WTC11 (cell line): Measurements from ENCODE around the gene HVCN1. TPM values are rescaled to one million over a fixed set of nuclear protein-coding genes. Genes with fewer than 3 reads are reported as not detected.

Source experiments
- ATAC-seq: fragments of 200-7000 bp; cut with Tn5 transposase; 2 replicates; pipeline ENCODE4 v1.10.0; 2021; ENCODE audit warnings: mild to moderate bottlenecking, moderate library complexity
- CTCF ChIA-PET: fragments of 300-600 bp; sonication (Branson Sonifier 250); formaldehyde crosslinking; loops from one replicate; lab custom pipeline; 2021; ENCODE audit warnings: antibody characterized with exemption; lab: Charles Lee
- POLR2A ChIA-PET: fragments of 350-600 bp; sonication (Branson Sonifier 250); formaldehyde crosslinking; loops from one replicate; lab custom pipeline; 2021; ENCODE audit warnings: antibody characterized with exemption; lab: Charles Lee
- DNase-seq: peaks from one replicate; pipeline ENCODE4 v3.0.0; 2021; ENCODE audit warnings: low spot score
- H3K27ac Mint-ChIP-seq: 2 replicates; pipeline ENCODE4 v1.8.0; 2021; ENCODE audit warnings: mixed read lengths
- H3K27me3 Mint-ChIP-seq: 2 replicates; pipeline ENCODE4 v1.8.0; 2021; ENCODE audit warnings: low read depth, mild to moderate bottlenecking, moderate library complexity, mixed read lengths
- H3K36me3 Mint-ChIP-seq: 2 replicates; pipeline ENCODE4 v1.8.0; 2021; ENCODE audit warnings: mixed read lengths
- H3K4me1 Mint-ChIP-seq: 2 replicates; pipeline ENCODE4 v1.8.0; 2022; ENCODE audit warnings: mixed read lengths
- H3K4me3 Mint-ChIP-seq: 2 replicates; pipeline ENCODE4 v1.8.0; 2021; ENCODE audit warnings: mild to moderate bottlenecking, moderate library complexity, mixed read lengths
- H3K9me3 Mint-ChIP-seq: 2 replicates; pipeline ENCODE4 v1.8.0; 2021; ENCODE audit warnings: mixed read lengths
- AFF4 ChIP-seq: sonication (generic); formaldehyde crosslinking; IDR thresholded peaks from 2 replicates; pipeline ENCODE4 v1.8.1; 2023; ENCODE audit warnings: mild to moderate bottlenecking, missing genetic modification reagents, borderline replicate concordance
- ATF1 ChIP-seq: sonication (generic); formaldehyde crosslinking; IDR thresholded peaks from 2 replicates; pipeline ENCODE4 v1.8.1; 2023; ENCODE audit warnings: mild to moderate bottlenecking, moderate library complexity, missing genetic modification reagents
- ETV6 ChIP-seq: sonication (generic); formaldehyde crosslinking; IDR thresholded peaks from 2 replicates; pipeline ENCODE4 v1.8.1; 2022; ENCODE audit warnings: mild to moderate bottlenecking, missing genetic modification reagents
- FOXK1 ChIP-seq: sonication (generic); formaldehyde crosslinking; IDR thresholded peaks from 2 replicates; pipeline ENCODE4 v1.8.0; 2022; ENCODE audit warnings: mild to moderate bottlenecking, moderate library complexity, missing genetic modification reagents
- FOXP4 ChIP-seq: sonication (generic); formaldehyde crosslinking; IDR thresholded peaks from 2 replicates; pipeline ENCODE4 v1.8.0; 2022; ENCODE audit warnings: mild to moderate bottlenecking, missing genetic modification reagents
- IRF2 ChIP-seq: sonication (generic); formaldehyde crosslinking; IDR thresholded peaks from 2 replicates; pipeline ENCODE4 v1.8.0; 2022; ENCODE audit warnings: low read depth, missing genetic modification reagents, borderline replicate concordance
- MYBL2 ChIP-seq: sonication (generic); formaldehyde crosslinking; IDR thresholded peaks from 2 replicates; pipeline ENCODE4 v1.8.1; 2023; ENCODE audit warnings: mild to moderate bottlenecking, moderate library complexity, missing genetic modification reagents
- NFE2L1 ChIP-seq: sonication (generic); formaldehyde crosslinking; IDR thresholded peaks from 2 replicates; pipeline ENCODE4 v1.8.1; 2023; ENCODE audit warnings: missing genetic modification reagents
- NR1H2 ChIP-seq: sonication (generic); formaldehyde crosslinking; IDR thresholded peaks from 2 replicates; pipeline ENCODE4 v1.9.0; 2021; ENCODE audit warnings: mild to moderate bottlenecking, moderate library complexity, missing genetic modification reagents
- ZNF121 ChIP-seq: sonication (generic); formaldehyde crosslinking; IDR thresholded peaks from 2 replicates; pipeline ENCODE4 v1.8.0; 2023; ENCODE audit warnings: missing genetic modification reagents
- ZNF138 ChIP-seq: sonication (generic); formaldehyde crosslinking; conservative IDR thresholded peaks from 2 replicates; pipeline ENCODE4 v1.8.1; 2022; ENCODE audit warnings: mild to moderate bottlenecking, moderate library complexity, missing genetic modification reagents
- ZNF281 ChIP-seq: sonication (generic); formaldehyde crosslinking; IDR thresholded peaks from 2 replicates; pipeline ENCODE4 v1.8.0; 2023; ENCODE audit warnings: mild to moderate bottlenecking, missing genetic modification reagents
- ZNF671 ChIP-seq: fragments of 250-450 bp; sonication (Bioruptor Pico); IDR thresholded peaks from 2 replicates; pipeline ENCODE4 v1.8.0; 2021; ENCODE audit warnings: mild to moderate bottlenecking
- total RNA-seq: library from RNA; stranded (reverse); gene quantifications from 3 replicates; pipeline ENCODE4 v1.2.3, GENCODE V29; 2021
- TF ChIP-seq, protein P1 (sequence below): sonication (generic); formaldehyde crosslinking; IDR thresholded peaks from 2 replicates; pipeline ENCODE4 v1.8.0; 2022; ENCODE audit warnings: missing genetic modification reagents
- TF ChIP-seq, protein P2 (sequence below): sonication (generic); formaldehyde crosslinking; IDR thresholded peaks from 2 replicates; pipeline ENCODE4 v1.8.0; 2023; ENCODE audit warnings: missing genetic modification reagents
- TF ChIP-seq, protein P3 (sequence below): fragments of 250-450 bp; sonication (Bioruptor Pico); IDR thresholded peaks from 2 replicates; pipeline ENCODE4 v1.9.0; 2021; ENCODE audit warnings: mild to moderate bottlenecking
- TF ChIP-seq, protein P4 (sequence below): sonication (generic); formaldehyde crosslinking; IDR thresholded peaks from 2 replicates; pipeline ENCODE4 v1.8.1; 2022; ENCODE audit warnings: mild to moderate bottlenecking, moderate library complexity, missing genetic modification reagents

HVCN1 gene
- total RNA-seq, 1 experiment from 2014 or later: 5.7 TPM

GRCh38 chr12:110702081-110702480 lies 13.2 kb upstream of the HVCN1 start:
- ATAC-seq: no peak
- POLR2A ChIA-PET: no interaction called here

More at GRCh38 chr12:110702081-110702480, 13.2 kb upstream of the HVCN1 start:
- Mint-ChIP-seq H3K36me3 (no peaks in the 10 kb centered on the region), H3K9me3 (no peaks in the 10 kb centered on the region), H3K4me1 (0 out of 2 replicates have a peak, but pooled peaks cover 8% of the 10 kb centered on the region), H3K27me3 (no peaks in the 10 kb centered on the region; the same call in 1 of the 2 replicates), H3K27ac (no peak overlapping the region), H3K4me3 (no peak overlapping the region)
- CTCF ChIA-PET: interaction anchor here (1.1 kb wide), 1 partner anchor 125 kb away, joined by 5 read pairs; no protein-coding TSS in a partner anchor
- no peak for TF ChIP-seq FOXP4 (CRISPR knock-in tag)
- TF ChIP-seq ATF1 (CRISPR knock-in tag): no peak
- TF ChIP-seq ZNF138: no peak
- no peak for TF ChIP-seq AFF4 (CRISPR knock-in tag)
- no peak for TF ChIP-seq IRF2 (CRISPR knock-in tag)
- TF ChIP-seq, protein P1, sequence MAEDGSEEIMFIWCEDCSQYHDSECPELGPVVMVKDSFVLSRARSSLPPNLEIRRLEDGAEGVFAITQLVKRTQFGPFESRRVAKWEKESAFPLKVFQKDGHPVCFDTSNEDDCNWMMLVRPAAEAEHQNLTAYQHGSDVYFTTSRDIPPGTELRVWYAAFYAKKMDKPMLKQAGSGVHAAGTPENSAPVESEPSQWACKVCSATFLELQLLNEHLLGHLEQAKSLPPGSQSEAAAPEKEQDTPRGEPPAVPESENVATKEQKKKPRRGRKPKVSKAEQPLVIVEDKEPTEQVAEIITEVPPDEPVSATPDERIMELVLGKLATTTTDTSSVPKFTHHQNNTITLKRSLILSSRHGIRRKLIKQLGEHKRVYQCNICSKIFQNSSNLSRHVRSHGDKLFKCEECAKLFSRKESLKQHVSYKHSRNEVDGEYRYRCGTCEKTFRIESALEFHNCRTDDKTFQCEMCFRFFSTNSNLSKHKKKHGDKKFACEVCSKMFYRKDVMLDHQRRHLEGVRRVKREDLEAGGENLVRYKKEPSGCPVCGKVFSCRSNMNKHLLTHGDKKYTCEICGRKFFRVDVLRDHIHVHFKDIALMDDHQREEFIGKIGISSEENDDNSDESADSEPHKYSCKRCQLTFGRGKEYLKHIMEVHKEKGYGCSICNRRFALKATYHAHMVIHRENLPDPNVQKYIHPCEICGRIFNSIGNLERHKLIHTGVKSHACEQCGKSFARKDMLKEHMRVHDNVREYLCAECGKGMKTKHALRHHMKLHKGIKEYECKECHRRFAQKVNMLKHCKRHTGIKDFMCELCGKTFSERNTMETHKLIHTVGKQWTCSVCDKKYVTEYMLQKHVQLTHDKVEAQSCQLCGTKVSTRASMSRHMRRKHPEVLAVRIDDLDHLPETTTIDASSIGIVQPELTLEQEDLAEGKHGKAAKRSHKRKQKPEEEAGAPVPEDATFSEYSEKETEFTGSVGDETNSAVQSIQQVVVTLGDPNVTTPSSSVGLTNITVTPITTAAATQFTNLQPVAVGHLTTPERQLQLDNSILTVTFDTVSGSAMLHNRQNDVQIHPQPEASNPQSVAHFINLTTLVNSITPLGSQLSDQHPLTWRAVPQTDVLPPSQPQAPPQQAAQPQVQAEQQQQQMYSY (CRISPR knock-in tag): no peak
- TF ChIP-seq ZNF281 (CRISPR knock-in tag): no peak
- TF ChIP-seq, protein P2, sequence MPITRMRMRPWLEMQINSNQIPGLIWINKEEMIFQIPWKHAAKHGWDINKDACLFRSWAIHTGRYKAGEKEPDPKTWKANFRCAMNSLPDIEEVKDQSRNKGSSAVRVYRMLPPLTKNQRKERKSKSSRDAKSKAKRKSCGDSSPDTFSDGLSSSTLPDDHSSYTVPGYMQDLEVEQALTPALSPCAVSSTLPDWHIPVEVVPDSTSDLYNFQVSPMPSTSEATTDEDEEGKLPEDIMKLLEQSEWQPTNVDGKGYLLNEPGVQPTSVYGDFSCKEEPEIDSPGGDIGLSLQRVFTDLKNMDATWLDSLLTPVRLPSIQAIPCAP (CRISPR knock-in tag): no peak
- TF ChIP-seq, protein P3, sequence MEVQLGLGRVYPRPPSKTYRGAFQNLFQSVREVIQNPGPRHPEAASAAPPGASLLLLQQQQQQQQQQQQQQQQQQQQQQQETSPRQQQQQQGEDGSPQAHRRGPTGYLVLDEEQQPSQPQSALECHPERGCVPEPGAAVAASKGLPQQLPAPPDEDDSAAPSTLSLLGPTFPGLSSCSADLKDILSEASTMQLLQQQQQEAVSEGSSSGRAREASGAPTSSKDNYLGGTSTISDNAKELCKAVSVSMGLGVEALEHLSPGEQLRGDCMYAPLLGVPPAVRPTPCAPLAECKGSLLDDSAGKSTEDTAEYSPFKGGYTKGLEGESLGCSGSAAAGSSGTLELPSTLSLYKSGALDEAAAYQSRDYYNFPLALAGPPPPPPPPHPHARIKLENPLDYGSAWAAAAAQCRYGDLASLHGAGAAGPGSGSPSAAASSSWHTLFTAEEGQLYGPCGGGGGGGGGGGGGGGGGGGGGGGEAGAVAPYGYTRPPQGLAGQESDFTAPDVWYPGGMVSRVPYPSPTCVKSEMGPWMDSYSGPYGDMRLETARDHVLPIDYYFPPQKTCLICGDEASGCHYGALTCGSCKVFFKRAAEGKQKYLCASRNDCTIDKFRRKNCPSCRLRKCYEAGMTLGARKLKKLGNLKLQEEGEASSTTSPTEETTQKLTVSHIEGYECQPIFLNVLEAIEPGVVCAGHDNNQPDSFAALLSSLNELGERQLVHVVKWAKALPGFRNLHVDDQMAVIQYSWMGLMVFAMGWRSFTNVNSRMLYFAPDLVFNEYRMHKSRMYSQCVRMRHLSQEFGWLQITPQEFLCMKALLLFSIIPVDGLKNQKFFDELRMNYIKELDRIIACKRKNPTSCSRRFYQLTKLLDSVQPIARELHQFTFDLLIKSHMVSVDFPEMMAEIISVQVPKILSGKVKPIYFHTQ (CRISPR knock-in tag): no peak
- no peak for TF ChIP-seq ZNF121 (CRISPR knock-in tag)
- no peak for TF ChIP-seq ZNF671 (CRISPR knock-in tag)
- TF ChIP-seq FOXK1 (CRISPR knock-in tag): no peak
- no peak for TF ChIP-seq ETV6 (CRISPR knock-in tag)
- TF ChIP-seq NFE2L1 (CRISPR knock-in tag): no peak
- TF ChIP-seq, protein P4, sequence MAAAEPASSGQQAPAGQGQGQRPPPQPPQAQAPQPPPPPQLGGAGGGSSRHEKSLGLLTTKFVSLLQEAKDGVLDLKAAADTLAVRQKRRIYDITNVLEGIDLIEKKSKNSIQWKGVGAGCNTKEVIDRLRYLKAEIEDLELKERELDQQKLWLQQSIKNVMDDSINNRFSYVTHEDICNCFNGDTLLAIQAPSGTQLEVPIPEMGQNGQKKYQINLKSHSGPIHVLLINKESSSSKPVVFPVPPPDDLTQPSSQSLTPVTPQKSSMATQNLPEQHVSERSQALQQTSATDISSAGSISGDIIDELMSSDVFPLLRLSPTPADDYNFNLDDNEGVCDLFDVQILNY (CRISPR knock-in tag): no peak
- TF ChIP-seq MYBL2: no peak
- TF ChIP-seq NR1H2 (CRISPR knock-in tag): no peak
- no peak for DNase-seq
